Measurements from ENCODE around the gene CXCL3. TPM values are rescaled to one million over a fixed set of nuclear protein-coding genes. Genes with fewer than 3 reads are reported as not detected.

CXCL3 gene
- polyA plus RNA-seq, 2 of the 4 experiments (the other 2 are of a cell fraction), result 5.1 to 17.9 TPM

- DNase-seq (ENCODE audit: low read depth in 1 of 2, low spot score in 1 of 2), result no peak
- no peak for ATAC-seq
- Histone ChIP-seq H3K27ac (no peak overlapping the region), H3K4me1 (peaks cover 19% of the 10 kb centered on the region), H3K4me3 (no peak overlapping the region), H3K4me2 (no peak overlapping the region), H3K9me3 (0 out of 3 replicates have a peak, but pooled peaks cover 2% of the 10 kb centered on the region)
- FAIRE-seq, result no peak
- POLR2A ChIA-PET, result no interaction called here
- CTCF ChIA-PET, result interaction anchor here (0.9 to 1.3 kb wide), 2 partner anchors 32 to 67 kb away, joined by 3 read pairs; partner anchors contain the start of gene CXCL2
- TF ChIP-seq RNF2 (IDR thresholded peaks at IDR 0.05; ENCODE audit: borderline replicate concordance, low read depth) (no peak), HOXB5 (CRISPR knock-in tag; IDR thresholded peaks at IDR 0.05) (no peak), CHD2 (IDR thresholded peaks at IDR 0.05; ENCODE audit: low read length, partially characterized antibody) (no peak), MAZ (IDR thresholded peaks at IDR 0.05; ENCODE audit: borderline replicate concordance, low read depth, low read length) (no peak), ELK1 (IDR thresholded peaks at IDR 0.05; ENCODE audit: low read depth, low read length) (no peak), EHMT2 (IDR thresholded peaks at IDR 0.05; ENCODE audit: low read depth) (no peak), MAFK (IDR thresholded peaks at IDR 0.05; ENCODE audit: partially characterized antibody) (no peak), MAX (IDR thresholded peaks at IDR 0.05) (no peak), ESRRA (IDR thresholded peaks at IDR 0.05; ENCODE audit: borderline replicate concordance, low read length) (no peak), HES2 (IDR thresholded peaks at IDR 0.05) (no peak)
Measured at GRCh38 chr4:74067586-74067985, 29.1 kb upstream of the CXCL3 start.

- no peak for ATAC-seq
- Histone ChIP-seq H3K4me1 (peaks cover 21% of the 10 kb centered on the region), H3K4me2 (no peak overlapping the region), H3K4me3 (no peak overlapping the region), H3K27ac (no peak overlapping the region), H3K9me3 (peaks cover 14% of the 10 kb centered on the region; the same call in 2 of the 3 replicates)
- WGBS (ENCODE audit: missing lambda C conversion rate), result 89% methylated on average over 2 of the region's 2 CpGs
- DNase-seq (ENCODE audit: low read depth in 1 of 2, low spot score in 1 of 2), result no peak
- ChIA-PET CTCF (no interaction called here), POLR2A (no interaction called here)
- no peak for FAIRE-seq
- TF ChIP-seq HOXB5 (CRISPR knock-in tag; IDR thresholded peaks at IDR 0.05) (no peak), CHD4 (IDR thresholded peaks at IDR 0.05; ENCODE audit: borderline replicate concordance) (no peak), MAZ (IDR thresholded peaks at IDR 0.05; ENCODE audit: borderline replicate concordance, low read depth, low read length) (no peak), E2F6 (IDR thresholded peaks at IDR 0.05; ENCODE audit: borderline replicate concordance, low read depth) (no peak), ZNF302 (CRISPR knock-in tag; IDR thresholded peaks at IDR 0.05) (no peak), ZSCAN20 (CRISPR knock-in tag; IDR thresholded peaks at IDR 0.05) (no peak), PBX3 (IDR thresholded peaks at IDR 0.05) (no peak), RAD21 (conservative IDR thresholded peaks at IDR 0.05 in 1 of 2, IDR thresholded peaks at IDR 0.05 in 1 of 2) (no peak), NR3C1 (IDR thresholded peaks at IDR 0.05) (no peak), MAFK (IDR thresholded peaks at IDR 0.05; ENCODE audit: partially characterized antibody) (no peak), KDM1A (IDR thresholded peaks at IDR 0.05; ENCODE audit: low read depth) (no peak), TP53 (CRISPR knock-in tag; IDR thresholded peaks at IDR 0.05) (no peak), POLR2AphosphoS2 (conservative IDR thresholded peaks at IDR 0.05; ENCODE audit: low read length) (no peak), SREBF2 (IDR thresholded peaks at IDR 0.05) (no peak), POLR2A (IDR thresholded peaks at IDR 0.05; ENCODE audit: low read length) (no peak), HDAC2 (IDR thresholded peaks at IDR 0.05) (no peak), NFE2L2 (conservative IDR thresholded peaks at IDR 0.05; ENCODE audit: low read length) (no peak)
Measured at GRCh38 chr4:74066232-74066631, 27.7 kb upstream of the CXCL3 start.
